K562 (cell line): ENCODE data around the gene GP1BB. TPM values are rescaled to one million over a fixed set of nuclear protein-coding genes. Genes with fewer than 3 reads are reported as not detected.

Experiments
- BACH1 ChIP-seq: fragments of 200-800 bp; sonication (Bioruptor generic); IDR thresholded peaks from 2 replicates; pipeline ENCODE4 v1.6.1; 2016; ENCODE audit warnings: missing genetic modification characterization, missing compliant biosample characterization
- ELF1 ChIP-seq: fragments of 200-800 bp; sonication (Bioruptor generic); IDR thresholded peaks from 2 replicates; pipeline ENCODE4 v1.6.1; 2016; ENCODE audit warnings: missing genetic modification characterization, missing compliant biosample characterization
- ESRRB ChIP-seq: fragments of 250-450 bp; sonication (Bioruptor Pico); IDR thresholded peaks from 2 replicates; pipeline ENCODE4 v1.5.0; 2020; ENCODE audit warnings: mild to moderate bottlenecking, moderate library complexity, borderline replicate concordance
- FUS ChIP-seq: fragments of 200-400 bp; formaldehyde crosslinking; optimal IDR thresholded peaks from 2 replicates; pipeline ENCODE3; 2017; ENCODE audit warnings: low read depth, low read length
- HNRNPUL1 ChIP-seq: fragments of 200-400 bp; formaldehyde crosslinking; IDR thresholded peaks from 2 replicates; pipeline ENCODE4 v1.6.1; 2017; ENCODE audit warnings: low read length
- MIER1 ChIP-seq: fragments of 450-650 bp; IDR thresholded peaks from 2 replicates; pipeline ENCODE4 v1.6.1; 2016; ENCODE audit warnings: antibody characterized with exemption, mild to moderate bottlenecking, low read depth
- SRSF9 ChIP-seq: fragments of 200-400 bp; formaldehyde crosslinking; IDR thresholded peaks from 2 replicates; pipeline ENCODE4 v1.6.1; 2017; ENCODE audit warnings: low read depth, low read length, borderline replicate concordance
- TCFL5 ChIP-seq: fragments of 250-450 bp; sonication (Bioruptor Pico); conservative IDR thresholded peaks from 2 replicates; pipeline ENCODE4 v1.6.1; 2021; ENCODE audit warnings: mild to moderate bottlenecking, moderate library complexity, matching md5 sums
- ZNF140 ChIP-seq: fragments of 250-450 bp; sonication (Bioruptor Pico); IDR thresholded peaks from 2 replicates; pipeline ENCODE4 v1.8.0; 2021; ENCODE audit warnings: moderate library complexity, mild to moderate bottlenecking, inconsistent platforms
- ZNF143 ChIP-seq: sonication (generic); formaldehyde crosslinking; IDR thresholded peaks from 2 replicates; pipeline ENCODE4 v1.9.0; 2022; ENCODE audit warnings: mild to moderate bottlenecking, missing genetic modification reagents
- ZNF318 ChIP-seq, 2 experiments: fragments of 450-650 bp; IDR thresholded peaks; 2 replicates each; pipeline ENCODE4 v1.6.1; 2016; ENCODE audit warnings: mild to moderate bottlenecking in 2 of 2, borderline replicate concordance in 1 of 2, low read depth in 1 of 2, moderate library complexity in 1 of 2
- polyA plus RNA-seq, 8 experiments: library from polyadenylated mRNA; depleted of rRNA in 4 of 8; stranded (reverse) in 5 of 8; unstranded in 3 of 8; fragments of >200 nt; fragmentation: Nextera tagmentation in 2 of 8; fragmentation: Illumina TruSeq in 1 of 8; extraction: Ambion mirVana in 2 of 8; extraction: Trizol in 1 of 8; gene quantifications; 2 replicates each; pipeline versions ENCODE4 v1.2.1 to v1.2.3, GENCODE V29; 2011 to 2014; ENCODE audit warnings: inconsistent platforms in 1 of 8, missing spikeins in 1 of 8
- total RNA-seq, 7 experiments: library from RNA; depleted of rRNA in 6 of 7; stranded (reverse); fragments of >200 nt in 6 of 7; fragmentation: Illumina TruSeq in 2 of 7; extraction: Trizol in 2 of 7; gene quantifications; 2 replicates each; pipeline versions ENCODE4 v1.2.1 to v1.2.3, GENCODE V29; 2011 to 2021; ENCODE audit warnings: low replicate concordance in 1 of 7
- TF ChIP-seq, protein P1 (sequence below): fragments of 450-650 bp; IDR thresholded peaks from one replicate; pipeline ENCODE4 v1.6.1; 2018; ENCODE audit warnings: mild to moderate bottlenecking, moderate library complexity; ENCODE audit not compliant: partially characterized antibody
- TF ChIP-seq, protein P2 (sequence below): fragments of 450-650 bp; formaldehyde crosslinking; IDR thresholded peaks from 2 replicates; pipeline ENCODE4 v1.4.0; 2020; ENCODE audit warnings: mild to moderate bottlenecking, moderate library complexity
- TF ChIP-seq, protein P3 (sequence below): sonication (generic); formaldehyde crosslinking; IDR thresholded peaks from 2 replicates; pipeline ENCODE4 v1.4.0; 2020; ENCODE audit warnings: mild to moderate bottlenecking, missing genetic modification reagents

The GP1BB gene
- total and polyA plus RNA-seq, 9 of the 15 experiments (the other 6 are each of a cell fraction or from before 2014, with no cell fraction given): 0.69 to 162 (median 2.8) TPM

- no peak for TF ChIP-seq ZNF318 (IDR thresholded peaks at IDR 0.05; ENCODE audit: borderline replicate concordance in 1 of 2, low read depth in 1 of 2)
- TF ChIP-seq, protein P1, sequence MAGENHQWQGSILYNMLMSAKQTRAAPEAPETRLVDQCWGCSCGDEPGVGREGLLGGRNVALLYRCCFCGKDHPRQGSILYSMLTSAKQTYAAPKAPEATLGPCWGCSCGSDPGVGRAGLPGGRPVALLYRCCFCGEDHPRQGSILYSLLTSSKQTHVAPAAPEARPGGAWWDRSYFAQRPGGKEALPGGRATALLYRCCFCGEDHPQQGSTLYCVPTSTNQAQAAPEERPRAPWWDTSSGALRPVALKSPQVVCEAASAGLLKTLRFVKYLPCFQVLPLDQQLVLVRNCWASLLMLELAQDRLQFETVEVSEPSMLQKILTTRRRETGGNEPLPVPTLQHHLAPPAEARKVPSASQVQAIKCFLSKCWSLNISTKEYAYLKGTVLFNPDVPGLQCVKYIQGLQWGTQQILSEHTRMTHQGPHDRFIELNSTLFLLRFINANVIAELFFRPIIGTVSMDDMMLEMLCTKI: no peak
- TF ChIP-seq, protein P2, sequence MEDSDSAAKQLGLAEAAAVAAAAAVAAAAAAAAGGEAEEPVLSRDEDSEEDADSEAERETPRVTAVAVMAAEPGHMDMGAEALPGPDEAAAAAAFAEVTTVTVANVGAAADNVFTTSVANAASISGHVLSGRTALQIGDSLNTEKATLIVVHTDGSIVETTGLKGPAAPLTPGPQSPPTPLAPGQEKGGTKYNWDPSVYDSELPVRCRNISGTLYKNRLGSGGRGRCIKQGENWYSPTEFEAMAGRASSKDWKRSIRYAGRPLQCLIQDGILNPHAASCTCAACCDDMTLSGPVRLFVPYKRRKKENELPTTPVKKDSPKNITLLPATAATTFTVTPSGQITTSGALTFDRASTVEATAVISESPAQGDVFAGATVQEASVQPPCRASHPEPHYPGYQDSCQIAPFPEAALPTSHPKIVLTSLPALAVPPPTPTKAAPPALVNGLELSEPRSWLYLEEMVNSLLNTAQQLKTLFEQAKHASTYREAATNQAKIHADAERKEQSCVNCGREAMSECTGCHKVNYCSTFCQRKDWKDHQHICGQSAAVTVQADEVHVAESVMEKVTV (CRISPR knock-in tag): no peak
- no peak for TF ChIP-seq TCFL5 (CRISPR knock-in tag)
- no peak for TF ChIP-seq ESRRB (CRISPR knock-in tag)
- TF ChIP-seq, protein P3, sequence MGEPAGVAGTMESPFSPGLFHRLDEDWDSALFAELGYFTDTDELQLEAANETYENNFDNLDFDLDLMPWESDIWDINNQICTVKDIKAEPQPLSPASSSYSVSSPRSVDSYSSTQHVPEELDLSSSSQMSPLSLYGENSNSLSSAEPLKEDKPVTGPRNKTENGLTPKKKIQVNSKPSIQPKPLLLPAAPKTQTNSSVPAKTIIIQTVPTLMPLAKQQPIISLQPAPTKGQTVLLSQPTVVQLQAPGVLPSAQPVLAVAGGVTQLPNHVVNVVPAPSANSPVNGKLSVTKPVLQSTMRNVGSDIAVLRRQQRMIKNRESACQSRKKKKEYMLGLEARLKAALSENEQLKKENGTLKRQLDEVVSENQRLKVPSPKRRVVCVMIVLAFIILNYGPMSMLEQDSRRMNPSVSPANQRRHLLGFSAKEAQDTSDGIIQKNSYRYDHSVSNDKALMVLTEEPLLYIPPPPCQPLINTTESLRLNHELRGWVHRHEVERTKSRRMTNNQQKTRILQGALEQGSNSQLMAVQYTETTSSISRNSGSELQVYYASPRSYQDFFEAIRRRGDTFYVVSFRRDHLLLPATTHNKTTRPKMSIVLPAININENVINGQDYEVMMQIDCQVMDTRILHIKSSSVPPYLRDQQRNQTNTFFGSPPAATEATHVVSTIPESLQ: no peak
- no peak for TF ChIP-seq FUS
- TF ChIP-seq ELF1 (tag): no peak
- TF ChIP-seq BACH1 (tag): no peak
- TF ChIP-seq HNRNPUL1: no peak
- TF ChIP-seq ZNF140 (CRISPR knock-in tag): no peak
- TF ChIP-seq SRSF9: no peak
- TF ChIP-seq ZNF143 (CRISPR knock-in tag): no peak
- TF ChIP-seq MIER1: no peak
Measured at GRCh38 chr22:19691721-19692341, 31.5 kb upstream of the GP1BB start (continued).
